Stimulated activated naive CD8-positive, alpha-beta T cell treated with anti-CD3 and anti-CD28 coated beads, Interleukin-15, Interleukin-2, amounts not matched to agents 100 ng/mL and 50 ng/mL, for 24 hours (primary cell): ENCODE measurements around the gene LLGL2.
"Not testable (repeated sequence)": the region's sequence is repeated elsewhere in the genome, so short reads cannot be mapped to it uniquely, and the experiment has no call there.

ENCODE experiments used
- H3K27ac Mint-ChIP-seq: one replicate; pipeline ENCODE4 v1.8.0; 2021; ENCODE audit warnings: mild to moderate bottlenecking, mixed read lengths
- H3K27me3 Mint-ChIP-seq: one replicate; pipeline ENCODE4 v1.8.0; 2021; ENCODE audit warnings: mixed read lengths
- H3K36me3 Mint-ChIP-seq: one replicate; pipeline ENCODE4 v1.8.0; 2021; ENCODE audit warnings: low read depth, mixed read lengths
- H3K4me1 Mint-ChIP-seq: one replicate; pipeline ENCODE4 v1.8.0; 2021; ENCODE audit warnings: low read depth, mixed read lengths
- H3K4me3 Mint-ChIP-seq: one replicate; pipeline ENCODE4 v1.8.0; 2021; ENCODE audit warnings: mild to moderate bottlenecking, mixed read lengths
- H3K9me3 Mint-ChIP-seq: one replicate; pipeline ENCODE4 v1.8.0; 2021; ENCODE audit warnings: mixed read lengths

Gene LLGL2

DNA sequence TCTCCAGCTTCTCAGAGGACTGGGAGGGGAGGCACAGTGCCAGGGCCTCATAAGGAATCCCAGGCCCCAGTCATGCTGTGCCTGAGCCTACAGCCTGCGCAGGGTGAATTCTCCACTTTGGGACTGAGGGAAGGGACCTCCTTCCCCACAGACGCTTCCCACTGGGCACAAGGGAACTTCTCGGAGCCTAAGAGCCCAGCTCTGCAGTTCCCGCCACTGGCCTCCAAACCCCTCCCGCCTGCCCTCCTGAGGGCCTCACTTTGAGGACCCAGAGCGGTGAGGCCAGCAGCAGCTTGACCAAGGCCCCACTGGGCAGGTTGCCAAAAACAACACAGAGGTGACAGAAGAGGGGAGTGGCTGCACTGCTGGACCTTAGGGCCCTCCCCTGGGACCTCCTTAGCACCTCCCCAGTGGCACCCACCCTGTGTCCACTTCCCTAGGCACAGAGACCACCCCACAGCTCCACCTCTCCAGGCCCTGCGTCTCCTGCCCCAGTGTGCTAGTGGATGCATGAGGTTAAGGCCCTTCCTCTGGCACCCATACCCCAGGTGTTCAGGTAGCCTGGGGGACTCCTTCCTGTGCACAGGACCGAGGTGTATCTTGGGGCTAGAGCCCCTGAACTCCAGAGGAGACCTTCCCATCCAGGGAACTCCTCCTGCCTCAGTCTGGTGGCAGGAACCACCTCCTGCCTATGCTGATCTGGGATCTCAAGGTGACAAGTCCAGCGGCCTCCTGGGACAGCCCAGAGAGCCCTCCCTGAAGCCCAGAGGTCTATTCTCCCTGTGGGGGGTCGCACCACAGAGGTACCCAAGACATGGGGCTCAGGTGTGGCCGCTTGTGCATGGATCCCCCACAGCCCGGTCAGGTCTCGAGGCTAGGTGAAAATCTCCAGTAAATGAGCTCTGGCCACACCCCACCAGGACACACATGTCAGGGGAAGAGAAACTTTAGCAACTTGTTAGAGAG lies 13.6 kb upstream of the LLGL2 start:
- H3K36me3 Mint-ChIP-seq = no peaks in the 10 kb centered on the region
- no peaks in the 10 kb centered on the region for H3K4me1 Mint-ChIP-seq
- no peaks in the 10 kb centered on the region for H3K9me3 Mint-ChIP-seq
- no peaks in the 10 kb centered on the region for H3K27me3 Mint-ChIP-seq
- H3K27ac Mint-ChIP-seq = no peak overlapping the region
- no peak overlapping the region for H3K4me3 Mint-ChIP-seq

- H3K27me3 Mint-ChIP-seq = no peaks in the 10 kb centered on the region
- H3K4me3 Mint-ChIP-seq = no peak overlapping the region
- H3K36me3 Mint-ChIP-seq = peaks cover 6% of the 10 kb centered on the region
- no peaks in the 10 kb centered on the region for H3K9me3 Mint-ChIP-seq
- no peak overlapping the region for H3K27ac Mint-ChIP-seq
- H3K4me1 Mint-ChIP-seq = peaks cover 7% of the 10 kb centered on the region
Observed at GRCh38 chr17:75512926-75513640, 12.4 kb upstream of the LLGL2 start.

- Mint-ChIP-seq H3K27me3 (no peaks in the 10 kb centered on the region), H3K27ac (no peak overlapping the region), H3K4me3 (no peak overlapping the region), H3K4me1 (peaks cover 12% of the 10 kb centered on the region), H3K9me3 (no peaks in the 10 kb centered on the region), H3K36me3 (peaks cover 11% of the 10 kb centered on the region)
Observed at GRCh38 chr17:75513641-75514000, 11.9 kb upstream of the LLGL2 start.

DNA sequence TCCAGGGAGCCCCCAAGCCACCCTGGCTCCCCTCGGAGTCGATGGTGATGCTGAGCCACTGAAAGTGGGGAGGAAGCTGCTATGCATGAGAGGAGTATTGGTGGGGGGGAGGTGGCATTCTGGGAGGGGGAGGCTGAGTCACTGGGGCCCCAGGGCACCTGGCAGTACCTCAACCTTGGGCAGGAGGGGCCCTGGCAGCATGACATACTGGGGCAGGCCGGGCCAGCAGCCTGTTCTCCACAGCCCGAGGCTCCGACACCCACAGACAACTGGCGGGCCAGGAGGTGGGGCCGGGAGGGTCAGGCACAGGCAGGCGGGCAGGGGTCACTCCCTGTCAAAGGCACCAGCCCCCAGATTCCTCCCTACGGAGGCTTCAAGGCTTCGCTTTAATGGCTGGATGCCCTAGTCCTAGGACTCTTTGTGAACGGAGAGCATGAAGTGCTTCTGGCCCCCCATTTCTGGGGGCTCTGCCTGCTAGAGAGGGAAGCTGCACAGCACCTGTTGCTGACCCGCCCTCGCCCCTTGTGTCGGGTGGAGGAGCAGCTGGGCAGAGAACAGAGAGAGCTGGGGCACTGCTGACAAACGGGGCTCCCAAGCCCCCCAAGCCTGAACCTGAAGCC lies 11.1 kb upstream of the LLGL2 start:
- peaks cover 19% of the 10 kb centered on the region for H3K4me1 Mint-ChIP-seq
- no peaks in the 10 kb centered on the region for H3K9me3 Mint-ChIP-seq
- H3K27me3 Mint-ChIP-seq = no peaks in the 10 kb centered on the region
- H3K36me3 Mint-ChIP-seq = peaks cover 17% of the 10 kb centered on the region
- H3K4me3 Mint-ChIP-seq = peak overlapping the region; percentile 51
- no peak overlapping the region for H3K27ac Mint-ChIP-seq

DNA sequence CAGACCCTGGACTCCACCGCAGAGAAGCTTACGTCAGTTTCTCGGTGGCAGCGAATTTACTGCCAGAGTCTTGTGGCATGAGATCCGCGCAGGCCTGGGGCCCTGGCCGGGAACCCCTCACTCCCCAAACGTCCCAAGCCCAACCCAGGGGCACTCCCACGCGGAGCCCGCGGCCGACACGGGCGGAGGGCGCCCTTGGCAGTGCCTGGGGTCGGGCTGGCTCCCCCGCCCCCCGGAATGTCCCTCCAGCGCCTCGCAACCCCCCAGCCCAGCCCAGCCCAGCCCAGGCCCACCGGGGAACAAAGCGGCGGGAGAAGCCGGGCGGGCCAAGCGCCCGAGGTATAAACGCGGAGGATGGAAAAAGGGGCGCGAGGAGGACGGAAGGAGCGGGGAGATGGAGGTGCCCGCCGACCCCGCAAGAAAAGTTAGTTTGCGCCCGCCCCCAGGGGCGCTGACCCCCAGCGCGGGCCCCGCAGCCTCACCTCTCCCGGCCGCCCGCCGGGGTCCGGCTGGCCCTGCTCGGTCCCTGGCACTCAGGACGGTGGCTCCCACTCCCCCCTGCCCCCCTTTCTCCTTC lies 10.5 kb upstream of the LLGL2 start:
- Mint-ChIP-seq H3K36me3 (peaks cover 21% of the 10 kb centered on the region), H3K4me3 (peak overlapping the region; percentile 77), H3K4me1 (peaks cover 19% of the 10 kb centered on the region), H3K27me3 (no peaks in the 10 kb centered on the region), H3K9me3 (no peaks in the 10 kb centered on the region), H3K27ac (no peak overlapping the region)

DNA sequence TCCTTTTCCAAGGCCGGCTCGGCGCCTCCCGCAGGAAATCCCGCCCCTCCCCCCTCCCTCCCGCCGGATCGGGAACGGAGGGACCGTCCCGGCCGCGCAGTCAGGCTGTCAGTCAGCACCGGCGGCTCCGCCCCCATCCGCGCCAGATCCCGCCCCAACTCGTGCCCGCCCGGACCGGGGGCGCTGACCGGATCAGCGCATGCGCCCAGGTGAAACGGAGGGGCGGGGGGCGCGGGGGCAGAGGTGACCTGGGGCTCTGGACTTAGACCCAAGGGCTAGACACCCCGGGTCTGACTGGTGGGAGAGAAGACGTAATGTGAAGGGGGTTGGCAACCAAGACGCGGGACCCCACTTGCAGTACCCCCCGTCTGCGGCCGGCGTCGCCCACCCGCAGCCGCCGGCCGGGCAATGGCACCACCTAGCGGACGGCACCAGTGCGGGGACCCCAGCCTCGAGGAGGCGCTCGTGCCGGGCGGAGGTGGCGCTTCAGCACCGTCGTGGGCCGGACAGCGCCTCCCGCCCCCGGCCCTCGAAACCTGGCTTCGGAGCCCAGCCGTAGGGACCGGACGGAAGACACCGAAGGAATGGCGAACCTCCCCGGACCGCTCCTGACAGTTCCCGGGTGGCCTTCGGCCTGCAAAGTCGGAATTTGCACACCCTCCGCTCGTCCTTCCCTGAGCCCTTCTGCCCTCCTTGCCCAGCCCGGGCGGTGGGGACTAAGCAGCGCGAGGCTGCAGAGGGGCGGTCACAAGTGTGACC lies 9.8 kb upstream of the LLGL2 start, which contains the start of gene CASKIN2:
Gene CASKIN2, minus strand, starts transcription at position 42 of the 759 bp plus-strand sequence. CDS start 1,733 bp downstream, outside the sequence.
- Mint-ChIP-seq H3K27ac (no peak within 1 kb of the TSS), H3K9me3 (no peaks in the 10 kb centered on the region), H3K4me3 (peak within 1 kb of the TSS; percentile 77), H3K27me3 (no peaks in the 10 kb centered on the region), H3K36me3 (peaks cover 22% of the 10 kb centered on the region), H3K4me1 (peaks cover 19% of the 10 kb centered on the region)

DNA sequence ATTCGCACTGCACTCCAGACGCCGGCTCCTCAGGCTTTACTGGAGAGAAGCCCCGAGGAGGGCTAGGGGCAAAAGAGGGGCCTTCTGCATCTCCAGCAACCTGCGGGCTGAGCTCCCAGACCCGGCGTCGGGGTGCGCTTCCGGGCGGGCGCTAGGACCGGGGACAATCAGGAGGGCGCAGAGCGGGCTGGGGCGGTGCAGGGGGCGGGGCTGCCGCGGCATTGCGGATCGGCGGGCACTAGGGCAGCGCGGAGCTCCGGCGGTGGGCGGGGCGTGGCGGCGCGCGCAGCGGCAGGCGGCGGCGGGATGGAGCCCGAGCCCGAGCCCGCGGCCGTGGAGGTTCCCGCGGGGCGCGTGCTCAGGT lies 9.3 kb upstream of the LLGL2 start, which contains the start of gene TSEN54:
Gene TSEN54, plus strand, starts transcription at position 274 of the 364 bp plus-strand sequence. Its CDS starts 33 bp downstream, at position 307.
- Mint-ChIP-seq H3K4me1 (peaks cover 19% of the 10 kb centered on the region), H3K36me3 (peaks cover 22% of the 10 kb centered on the region), H3K27me3 (no peaks in the 10 kb centered on the region), H3K9me3 (no peaks in the 10 kb centered on the region), H3K27ac (peak within 1 kb of the TSS; percentile 55), H3K4me3 (peak within 1 kb of the TSS; percentile 90)

GRCh38 chr17:75516619-75517296 lies 8.7 kb upstream of the LLGL2 start:
- H3K4me1 Mint-ChIP-seq = peaks cover 19% of the 10 kb centered on the region
- no peaks in the 10 kb centered on the region for H3K27me3 Mint-ChIP-seq
- peak overlapping the region; percentile 90 for H3K4me3 Mint-ChIP-seq
- H3K27ac Mint-ChIP-seq = peak overlapping the region; percentile 55
- peaks cover 22% of the 10 kb centered on the region for H3K36me3 Mint-ChIP-seq
- H3K9me3 Mint-ChIP-seq = no peaks in the 10 kb centered on the region

DNA sequence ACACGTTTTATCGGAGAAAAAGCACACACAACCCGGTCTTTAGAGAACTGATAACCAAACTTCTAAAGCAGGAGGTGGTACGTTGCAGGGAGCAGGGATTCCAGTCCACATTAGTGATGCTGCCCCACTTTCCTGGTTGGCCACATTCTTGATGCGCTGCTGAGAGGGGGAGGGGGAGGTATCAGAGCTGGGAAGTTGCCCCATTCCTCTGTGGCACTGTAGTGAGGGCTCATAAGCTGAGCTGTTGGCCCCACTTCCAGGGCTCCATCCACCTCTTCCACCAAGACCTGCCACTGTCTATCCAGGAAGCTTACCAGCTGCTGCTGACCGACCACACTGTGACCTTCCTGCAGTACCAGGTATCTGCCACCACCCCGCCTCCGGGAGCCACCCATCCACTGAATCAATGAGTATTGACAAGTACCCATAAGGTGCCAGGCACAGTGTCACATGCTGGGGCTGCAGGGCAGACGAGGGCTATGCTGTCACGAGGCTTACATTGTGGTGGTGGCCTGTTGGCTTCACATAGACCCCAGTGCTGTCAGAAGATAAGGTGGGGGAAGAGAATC lies 8.1 kb upstream of the LLGL2 start:
- Mint-ChIP-seq H3K36me3 (peaks cover 26% of the 10 kb centered on the region), H3K4me3 (peak overlapping the region; percentile 90), H3K9me3 (no peaks in the 10 kb centered on the region), H3K4me1 (peaks cover 19% of the 10 kb centered on the region), H3K27ac (peak overlapping the region; percentile 55), H3K27me3 (no peaks in the 10 kb centered on the region)

DNA sequence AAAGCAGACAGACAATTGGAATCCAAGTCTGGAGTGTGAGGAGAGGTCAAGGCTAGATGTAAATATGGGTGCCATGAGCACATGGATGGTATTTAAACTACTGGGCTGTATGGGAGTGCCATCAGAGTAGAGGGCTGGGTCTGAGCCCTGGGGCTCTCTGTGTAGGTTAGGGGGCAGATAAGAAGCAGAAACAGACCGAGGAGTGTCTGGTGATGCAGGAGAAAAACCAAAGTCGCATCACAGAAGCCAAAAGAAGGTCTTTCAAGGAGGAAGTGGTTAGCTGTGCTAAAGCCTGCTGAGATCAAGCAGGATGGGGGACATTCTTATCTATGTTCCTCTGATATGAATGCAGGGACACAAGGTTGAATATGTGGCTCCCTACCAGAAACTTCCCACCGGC lies 7.3 kb upstream of the LLGL2 start:
- no peaks in the 10 kb centered on the region for H3K9me3 Mint-ChIP-seq
- peaks cover 19% of the 10 kb centered on the region for H3K4me1 Mint-ChIP-seq
- peaks cover 30% of the 10 kb centered on the region for H3K36me3 Mint-ChIP-seq
- H3K27me3 Mint-ChIP-seq = no peaks in the 10 kb centered on the region
- H3K27ac Mint-ChIP-seq = peak overlapping the region; percentile 54
- peak overlapping the region; percentile 90 for H3K4me3 Mint-ChIP-seq

- peaks cover 34% of the 10 kb centered on the region for H3K36me3 Mint-ChIP-seq
Observed at GRCh38 chr17:75518983-75519537, 6.4 kb upstream of the LLGL2 start.

GRCh38 chr17:75520413-75520812 lies 5.1 kb upstream of the LLGL2 start:
- peaks cover 19% of the 10 kb centered on the region for H3K4me1 Mint-ChIP-seq
- H3K27ac Mint-ChIP-seq, H3K27me3 Mint-ChIP-seq, H3K4me3 Mint-ChIP-seq, H3K9me3 Mint-ChIP-seq: not testable (repeated sequence)
- H3K36me3 Mint-ChIP-seq = peaks cover 38% of the 10 kb centered on the region

More at GRCh38 chr17:75518983-75519537, 6.4 kb upstream of the LLGL2 start:
- Mint-ChIP-seq H3K4me3 (no peak overlapping the region), H3K4me1 (peaks cover 19% of the 10 kb centered on the region), H3K27ac (peak overlapping the region; percentile 54), H3K9me3 (no peaks in the 10 kb centered on the region), H3K27me3 (no peaks in the 10 kb centered on the region)

GRCh38 chr17:75521290-75521689 lies 4.2 kb upstream of the LLGL2 start:
- H3K9me3 Mint-ChIP-seq = no peaks in the 10 kb centered on the region
- no peak overlapping the region for H3K4me3 Mint-ChIP-seq
- no peaks in the 10 kb centered on the region for H3K27me3 Mint-ChIP-seq
- H3K27ac Mint-ChIP-seq = no peak overlapping the region
- H3K4me1 Mint-ChIP-seq = peaks cover 21% of the 10 kb centered on the region
- peaks cover 38% of the 10 kb centered on the region for H3K36me3 Mint-ChIP-seq
